HEK293 (cell line): ENCODE results near the gene LAG3.

Source experiments
- CTCF ChIA-PET: fragments of 350-600 bp; formaldehyde crosslinking; extraction: SDS; loops from one replicate; lab custom pipeline; 2021; ENCODE audit warnings: antibody characterized with exemption; lab: Yijun Ruan, JAX
- POLR2A ChIA-PET: fragments of 300-600 bp; formaldehyde crosslinking; extraction: SDS; loops from one replicate; lab custom pipeline; 2020; ENCODE audit warnings: antibody characterized with exemption, inconsistent platforms; lab: Yijun Ruan, JAX
- H3K27ac ChIP-seq: fragments of 200-500 bp; sonication (Bioruptor generic); 2 replicates; pipeline ENCODE4 v1.5.1; 2014; ENCODE audit warnings: low read depth, low read length, control low read depth, inconsistent platforms; ENCODE audit errors: extremely low read depth
- H3K36me3 ChIP-seq, 2 experiments: fragments of 200-500 bp in 1 of 2; sonication (Bioruptor generic) in 1 of 2; 1 replicate in 1 of 2; 2 replicates in 1 of 2; pipeline ENCODE4 v1.5.1; 2014 to 2017; ENCODE audit warnings: inconsistent platforms in 2 of 2, low read length in 2 of 2; ENCODE audit not compliant: control insufficient read depth in 2 of 2, insufficient read depth in 1 of 2
- H3K4me1 ChIP-seq: fragments of 200-500 bp; sonication (Bioruptor generic); 2 replicates; pipeline ENCODE4 v1.5.1; 2014; ENCODE audit warnings: mild to moderate bottlenecking, low read length, inconsistent platforms; ENCODE audit not compliant: control insufficient read depth, insufficient read depth
- H3K4me3 ChIP-seq: 2 replicates; pipeline ENCODE4 v1.5.1; 2011; ENCODE audit warnings: low read depth, mild to moderate bottlenecking, control low read depth, low read length, moderate library complexity
- H3K9me3 ChIP-seq: fragments of 200-500 bp; sonication (Bioruptor generic); 2 replicates; pipeline ENCODE4 v1.5.1; 2014; ENCODE audit warnings: low read depth, low read length, inconsistent platforms; ENCODE audit not compliant: control insufficient read depth, insufficient read depth
- GLIS1 ChIP-seq: fragments of 450-650 bp; formaldehyde crosslinking; IDR thresholded peaks from 2 replicates; pipeline ENCODE4 v1.5.1; 2016; ENCODE audit warnings: missing biosample characterization, missing genetic modification characterization
- HOXC10 ChIP-seq: sonication (generic); formaldehyde crosslinking; IDR thresholded peaks from 2 replicates; pipeline ENCODE4 v1.8.1; 2023; ENCODE audit warnings: mild to moderate bottlenecking, missing genetic modification reagents
- KLF7 ChIP-seq: fragments of 450-650 bp; formaldehyde crosslinking; IDR thresholded peaks from 2 replicates; pipeline ENCODE4 v1.5.1; 2016; ENCODE audit warnings: missing biosample characterization, missing genetic modification characterization, borderline replicate concordance
- MEIS1 ChIP-seq: sonication (generic); formaldehyde crosslinking; IDR thresholded peaks from 2 replicates; pipeline ENCODE4 v1.8.1; 2022; ENCODE audit warnings: missing genetic modification reagents, mild to moderate bottlenecking, borderline replicate concordance
- MYNN ChIP-seq: fragments of 450-650 bp; formaldehyde crosslinking; IDR thresholded peaks from 2 replicates; pipeline ENCODE4 v1.5.1; 2016; ENCODE audit warnings: missing biosample characterization, missing genetic modification characterization, borderline replicate concordance
- YY1 ChIP-seq: fragments of 450-650 bp; formaldehyde crosslinking; IDR thresholded peaks from 2 replicates; pipeline ENCODE4 v1.5.1; 2018; ENCODE audit warnings: missing biosample characterization, missing genetic modification characterization
- ZBTB48 ChIP-seq: fragments of 450-650 bp; formaldehyde crosslinking; IDR thresholded peaks from 2 replicates; pipeline ENCODE4 v1.5.1; 2016; ENCODE audit warnings: missing biosample characterization, missing genetic modification characterization
- ZBTB6 ChIP-seq: fragments of 450-650 bp; formaldehyde crosslinking; IDR thresholded peaks from 2 replicates; pipeline ENCODE4 v1.5.1; 2017; ENCODE audit warnings: missing biosample characterization, missing genetic modification characterization
- ZBTB7A ChIP-seq: fragments of 450-650 bp; formaldehyde crosslinking; IDR thresholded peaks from 2 replicates; pipeline ENCODE4 v1.5.1; 2016; ENCODE audit warnings: low read depth, missing biosample characterization, missing genetic modification characterization
- ZFHX2 ChIP-seq: fragments of 450-650 bp; formaldehyde crosslinking; conservative IDR thresholded peaks from 2 replicates; pipeline ENCODE4 v1.5.1; 2016; ENCODE audit warnings: missing biosample characterization, missing genetic modification characterization
- ZFP37 ChIP-seq: fragments of 450-650 bp; formaldehyde crosslinking; IDR thresholded peaks from 2 replicates; pipeline ENCODE4 v1.5.1; 2016; ENCODE audit warnings: missing biosample characterization, missing genetic modification characterization
- ZNF148 ChIP-seq: fragments of 450-650 bp; formaldehyde crosslinking; IDR thresholded peaks from 2 replicates; pipeline ENCODE4 v1.5.0; 2017; ENCODE audit warnings: missing biosample characterization, missing genetic modification characterization, borderline replicate concordance
- ZNF174 ChIP-seq: fragments of 450-650 bp; formaldehyde crosslinking; IDR thresholded peaks from 2 replicates; pipeline ENCODE4 v1.5.0; 2017; ENCODE audit warnings: missing biosample characterization, mild to moderate bottlenecking, missing genetic modification characterization
- ZNF24 ChIP-seq: fragments of 450-650 bp; formaldehyde crosslinking; IDR thresholded peaks from 2 replicates; pipeline ENCODE4 v1.5.1; 2016; ENCODE audit warnings: missing biosample characterization, missing genetic modification characterization
- ZNF248 ChIP-seq: fragments of 450-650 bp; formaldehyde crosslinking; IDR thresholded peaks from 2 replicates; pipeline ENCODE4 v1.5.1; 2017; ENCODE audit warnings: missing biosample characterization, missing genetic modification characterization
- ZNF354C ChIP-seq: fragments of 450-650 bp; formaldehyde crosslinking; IDR thresholded peaks from 2 replicates; pipeline ENCODE4 v1.5.1; 2016; ENCODE audit warnings: missing biosample characterization, missing genetic modification characterization, low read depth, borderline replicate concordance
- ZNF398 ChIP-seq: fragments of 450-650 bp; formaldehyde crosslinking; IDR thresholded peaks from 2 replicates; pipeline ENCODE4 v1.5.1; 2017; ENCODE audit warnings: missing biosample characterization, missing genetic modification characterization
- ZNF529 ChIP-seq: fragments of 450-650 bp; formaldehyde crosslinking; IDR thresholded peaks from 2 replicates; pipeline ENCODE4 v1.5.1; 2017; ENCODE audit warnings: missing genetic modification characterization, missing biosample characterization; ENCODE audit not compliant: insufficient replicate concordance
- ZNF571 ChIP-seq: fragments of 450-650 bp; formaldehyde crosslinking; IDR thresholded peaks from 2 replicates; pipeline ENCODE4 v1.5.0; 2017; ENCODE audit warnings: missing biosample characterization, missing genetic modification characterization
- ZNF704 ChIP-seq: fragments of 450-650 bp; formaldehyde crosslinking; IDR thresholded peaks from 2 replicates; pipeline ENCODE4 v1.5.1; 2016; ENCODE audit warnings: missing biosample characterization, missing genetic modification characterization
- ZNF777 ChIP-seq: fragments of 450-650 bp; formaldehyde crosslinking; IDR thresholded peaks from 2 replicates; pipeline ENCODE4 v1.5.1; 2017; ENCODE audit warnings: missing biosample characterization, missing genetic modification characterization, borderline replicate concordance
- ZNF792 ChIP-seq: fragments of 450-650 bp; formaldehyde crosslinking; IDR thresholded peaks from 2 replicates; pipeline ENCODE4 v1.5.1; 2016; ENCODE audit warnings: missing biosample characterization, missing genetic modification characterization
- ZSCAN4 ChIP-seq: fragments of 450-650 bp; formaldehyde crosslinking; IDR thresholded peaks from 2 replicates; pipeline ENCODE4 v1.5.1; 2017; ENCODE audit warnings: missing biosample characterization, missing genetic modification characterization
- ZSCAN5A ChIP-seq: fragments of 450-650 bp; formaldehyde crosslinking; IDR thresholded peaks from 2 replicates; pipeline ENCODE4 v1.5.1; 2016; ENCODE audit warnings: missing biosample characterization, missing genetic modification characterization

LAG3 gene

GRCh38 chr12:6751767-6752166 is 20.6 kb upstream of the LAG3 start:
- peaks cover 35 to 54% of the 10 kb centered on the region in 2 experiments for H3K36me3 ChIP-seq
- H3K27ac ChIP-seq, result peak overlapping the region; percentile 93; the same call in 1 of the 2 replicates
- TF ChIP-seq ZBTB48 (tag by site-specific recombination) (no peak), ZBTB7A (tag by site-specific recombination) (no peak), ZNF571 (tag by site-specific recombination) (no peak), ZFP37 (tag by site-specific recombination) (no peak), ZFHX2 (no peak), ZNF174 (tag by site-specific recombination) (no peak), HOXC10 (no peak)
- no peaks in the 10 kb centered on the region for H3K9me3 ChIP-seq
- peak overlapping the region; percentile 99 for H3K4me3 ChIP-seq
- no peaks in the 10 kb centered on the region for H3K4me1 ChIP-seq
- ChIA-PET CTCF (interaction anchor here (0.5 to 5.6 kb wide), 18 partner anchors 8 to 121 kb away, joined by 3 to 140 read pairs (median 14); partner anchors contain the start of genes COPS7A, GPR162 and PTMS), POLR2A (interaction anchor here (1.0 to 4.2 kb wide), 14 partner anchors 9 to 116 kb away, joined by 3 to 79 read pairs (median 13); partner anchors contain the start of genes CDCA3, COPS7A, GPR162 and LAG3)

- peak overlapping the region; percentile 99 for H3K4me3 ChIP-seq
- H3K36me3 ChIP-seq, result peaks cover 29 to 48% of the 10 kb centered on the region in 2 experiments
- no peaks in the 10 kb centered on the region for H3K9me3 ChIP-seq
- H3K4me1 ChIP-seq, result 0 out of 2 replicates have a peak, but pooled peaks cover 2% of the 10 kb centered on the region
- H3K27ac ChIP-seq, result peak overlapping the region; percentile 93
- CTCF ChIA-PET, result interaction anchor here (0.5 to 5.6 kb wide), 32 partner anchors 9 to 249 kb away, joined by 3 to 140 read pairs (median 6); partner anchors contain the start of genes CDCA3, COPS7A, GPR162 and PTMS
- POLR2A ChIA-PET, result interaction anchor here (0.7 to 4.2 kb wide), 29 partner anchors 8 to 211 kb away, joined by 3 to 79 read pairs (median 8); partner anchors contain the start of genes C12orf57, CD4, CDCA3 and COPS7A
- TF ChIP-seq ZNF529 (tag by site-specific recombination), result no peak
- no peak for TF ChIP-seq YY1 (tag by site-specific recombination)
- TF ChIP-seq ZNF24 (tag by site-specific recombination), result no peak
- TF ChIP-seq ZBTB6, result peak; percentile 44; the same call in 1 of the 2 replicates
- no peak for TF ChIP-seq KLF7 (tag by site-specific recombination)
- no peak for TF ChIP-seq MEIS1 (CRISPR knock-in tag)
- TF ChIP-seq ZNF704 (tag by site-specific recombination), result no peak
- TF ChIP-seq ZSCAN5A (tag by site-specific recombination), result no peak
- no peak for TF ChIP-seq ZNF248 (tag by site-specific recombination)
- TF ChIP-seq GLIS1 (tag by site-specific recombination), result no peak
- no peak; the same call in 1 of the 2 replicates for TF ChIP-seq ZNF777 (tag by site-specific recombination)
- TF ChIP-seq ZNF398 (tag by site-specific recombination), result peak; percentile 82
- TF ChIP-seq ZNF148 (tag by site-specific recombination), result no peak
- no peak for TF ChIP-seq MYNN (tag by site-specific recombination)
- TF ChIP-seq ZNF354C (tag by site-specific recombination), result no peak
- TF ChIP-seq ZNF792, result no peak
- TF ChIP-seq ZSCAN4, result 0 out of 2 replicates have a peak, but pooled peaks have one; percentile 12
These were observed 20.0 kb upstream of the LAG3 start for GRCh38 chr12:6752167-6752920.
